Activated CD8-positive, alpha-beta T cell treated with anti-CD3 and anti-CD28 coated beads, Interleukin-2, amount 10 ng/mL, durations not matched to agents 7 days and 5 days (primary cell): ENCODE measurements around the gene SGSH. TPM values are rescaled to one million over a fixed set of nuclear protein-coding genes. Genes with fewer than 3 reads are reported as not detected.

Source experiments
- ATAC-seq: fragments of 150-1000 bp; cut with Tn5 transposase; one replicate; pipeline ENCODE4 v1.10.0; 2021; ENCODE audit warnings: moderate library complexity
- CTCF ChIA-PET: fragments of 350-600 bp; sonication (Branson Sonifier 250); formaldehyde crosslinking; loops from one replicate; lab custom pipeline; 2021; ENCODE audit warnings: antibody characterized with exemption; lab: Charles Lee
- POLR2A ChIA-PET: fragments of 350-600 bp; sonication (Branson Sonifier 250); formaldehyde crosslinking; loops from one replicate; lab custom pipeline; 2021; ENCODE audit warnings: antibody characterized with exemption; lab: Charles Lee
- DNase-seq: peaks from one replicate; pipeline ENCODE4 v3.0.0-alpha.2; 2020
- H3K27ac Mint-ChIP-seq: one replicate; pipeline ENCODE4 v1.8.0; 2021; ENCODE audit warnings: mild to moderate bottlenecking, mixed read lengths
- H3K27me3 Mint-ChIP-seq: one replicate; pipeline ENCODE4 v1.8.0; 2021; ENCODE audit warnings: low read depth, mixed read lengths
- H3K36me3 Mint-ChIP-seq: one replicate; pipeline ENCODE4 v1.8.0; 2021; ENCODE audit warnings: low read depth, mixed read lengths
- H3K4me1 Mint-ChIP-seq: one replicate; pipeline ENCODE4 v1.8.0; 2021; ENCODE audit warnings: low read depth, mixed read lengths
- H3K4me3 Mint-ChIP-seq: one replicate; pipeline ENCODE4 v1.8.0; 2021; ENCODE audit warnings: mild to moderate bottlenecking, mixed read lengths
- H3K9me3 Mint-ChIP-seq: one replicate; pipeline ENCODE4 v1.8.0; 2022; ENCODE audit warnings: mixed read lengths; ENCODE audit not compliant: insufficient read depth
- total RNA-seq, 2 experiments: library from RNA; stranded (reverse); gene quantifications; one replicate each; pipeline ENCODE4 v1.2.3, GENCODE V29; 2021

Gene SGSH
- total RNA-seq, 2 experiments from 2014 or later = 6.9 to 8.2 TPM

GRCh38 chr17:80216473-80217456, 3.4 kb downstream of the SGSH start:
- Mint-ChIP-seq H3K9me3 (no peaks in the 10 kb centered on the region), H3K27ac (no peak overlapping the region), H3K27me3 (peaks cover 3% of the 10 kb centered on the region), H3K4me1 (peaks cover 23% of the 10 kb centered on the region), H3K4me3 (no peak overlapping the region), H3K36me3 (no peaks in the 10 kb centered on the region)
- POLR2A ChIA-PET = interaction anchor here (0.9 kb wide), 1 partner anchor 46 kb away, joined by 3 read pairs; no protein-coding TSS in a partner anchor
- CTCF ChIA-PET = no interaction called here
- ATAC-seq (no peak), DNase-seq (no peak)

GRCh38 chr17:80214878-80215210, 5.3 kb downstream of the SGSH start:
- ATAC-seq (no peak), DNase-seq (no peak)
- CTCF ChIA-PET = no interaction called here
- no peak overlapping the region for H3K4me3 Mint-ChIP-seq
- H3K27ac Mint-ChIP-seq = no peak overlapping the region
- peaks cover 21% of the 10 kb centered on the region for H3K4me1 Mint-ChIP-seq
- no peaks in the 10 kb centered on the region for H3K36me3 Mint-ChIP-seq
- POLR2A ChIA-PET = no interaction called here
- no peaks in the 10 kb centered on the region for H3K9me3 Mint-ChIP-seq
- H3K27me3 Mint-ChIP-seq = no peaks in the 10 kb centered on the region

- H3K27me3 Mint-ChIP-seq = no peaks in the 10 kb centered on the region
- no peak overlapping the region for H3K27ac Mint-ChIP-seq
- ATAC-seq (no peak), DNase-seq (no peak)
- ChIA-PET CTCF (no interaction called here), POLR2A (no interaction called here)
- H3K36me3 Mint-ChIP-seq = no peaks in the 10 kb centered on the region
- peaks cover 15% of the 10 kb centered on the region for H3K4me1 Mint-ChIP-seq
- H3K4me3 Mint-ChIP-seq = no peak overlapping the region
- H3K9me3 Mint-ChIP-seq = no peaks in the 10 kb centered on the region
Measured at GRCh38 chr17:80214012-80214877, 5.9 kb downstream of the SGSH start.

GRCh38 chr17:80213643-80213975, 6.5 kb downstream of the SGSH start:
- Mint-ChIP-seq H3K36me3 (no peaks in the 10 kb centered on the region), H3K9me3 (no peaks in the 10 kb centered on the region), H3K4me3 (no peak overlapping the region), H3K4me1 (peaks cover 9% of the 10 kb centered on the region), H3K27ac (no peak overlapping the region), H3K27me3 (no peaks in the 10 kb centered on the region)
- DNase-seq (no peak), ATAC-seq (no peak)
- POLR2A ChIA-PET = no interaction called here
- CTCF ChIA-PET = no interaction called here

GRCh38 chr17:80212962-80213642, 7.0 kb downstream of the SGSH start:
- H3K9me3 Mint-ChIP-seq = no peaks in the 10 kb centered on the region
- peaks cover 6% of the 10 kb centered on the region for H3K4me1 Mint-ChIP-seq
- CTCF ChIA-PET = no interaction called here
- H3K27me3 Mint-ChIP-seq = no peaks in the 10 kb centered on the region
- H3K4me3 Mint-ChIP-seq = no peak overlapping the region
- H3K27ac Mint-ChIP-seq = no peak overlapping the region
- no peak for ATAC-seq
- H3K36me3 Mint-ChIP-seq = no peaks in the 10 kb centered on the region
- no peak for DNase-seq
- POLR2A ChIA-PET = interaction anchor here (0.9 kb wide), 1 partner anchor 9 kb away, joined by 3 read pairs; no protein-coding TSS in a partner anchor

GRCh38 chr17:80212511-80212910, 7.6 kb downstream of the SGSH start:
- CTCF ChIA-PET = interaction anchor here (0.8 kb wide), 1 partner anchor 17 kb away, joined by 3 read pairs; no protein-coding TSS in a partner anchor
- ATAC-seq (no peak), DNase-seq (no peak)
- no peaks in the 10 kb centered on the region for H3K27me3 Mint-ChIP-seq
- no peaks in the 10 kb centered on the region for H3K36me3 Mint-ChIP-seq
- H3K9me3 Mint-ChIP-seq = no peaks in the 10 kb centered on the region
- peaks cover 6% of the 10 kb centered on the region for H3K4me1 Mint-ChIP-seq
- H3K27ac Mint-ChIP-seq = no peak overlapping the region
- POLR2A ChIA-PET = interaction anchor here (0.9 kb wide), 1 partner anchor 10 kb away, joined by 3 read pairs; no protein-coding TSS in a partner anchor
- no peak overlapping the region for H3K4me3 Mint-ChIP-seq

GRCh38 chr17:80212109-80212508, 8.0 kb downstream of the SGSH start:
- ATAC-seq = no peak
- Mint-ChIP-seq H3K4me1 (peaks cover 6% of the 10 kb centered on the region), H3K27ac (no peak overlapping the region), H3K9me3 (no peaks in the 10 kb centered on the region), H3K27me3 (no peaks in the 10 kb centered on the region), H3K4me3 (no peak overlapping the region), H3K36me3 (no peaks in the 10 kb centered on the region)
- CTCF ChIA-PET = interaction anchor here (0.8 kb wide), 1 partner anchor 16 kb away, joined by 3 read pairs; no protein-coding TSS in a partner anchor
- DNase-seq = no peak
- POLR2A ChIA-PET = interaction anchor here (0.9 kb wide), 1 partner anchor 10 kb away, joined by 3 read pairs; no protein-coding TSS in a partner anchor

- no peaks in the 10 kb centered on the region for H3K9me3 Mint-ChIP-seq
- H3K4me3 Mint-ChIP-seq = no peak overlapping the region
- H3K27me3 Mint-ChIP-seq = no peaks in the 10 kb centered on the region
- ATAC-seq (no peak), DNase-seq (no peak)
- CTCF ChIA-PET = no interaction called here
- no peaks in the 10 kb centered on the region for H3K36me3 Mint-ChIP-seq
- POLR2A ChIA-PET = interaction anchor here (0.6 kb wide), 1 partner anchor 77 kb away, joined by 3 read pairs; no protein-coding TSS in a partner anchor
- H3K27ac Mint-ChIP-seq = no peak overlapping the region
- H3K4me1 Mint-ChIP-seq = peaks cover 6% of the 10 kb centered on the region
Measured at GRCh38 chr17:80210348-80211108, 9.6 kb downstream of the SGSH start.

GRCh38 chr17:80209765-80210164, 10.4 kb downstream of the SGSH start:
- peaks cover 6% of the 10 kb centered on the region for H3K4me1 Mint-ChIP-seq
- no peaks in the 10 kb centered on the region for H3K9me3 Mint-ChIP-seq
- ATAC-seq (no peak), DNase-seq (no peak)
- no peaks in the 10 kb centered on the region for H3K36me3 Mint-ChIP-seq
- POLR2A ChIA-PET = interaction anchor here (0.6 kb wide), 1 partner anchor 77 kb away, joined by 3 read pairs; no protein-coding TSS in a partner anchor
- CTCF ChIA-PET = interaction anchor here (1.0 kb wide), 1 partner anchor 57 kb away, joined by 4 read pairs; no protein-coding TSS in a partner anchor
- H3K27ac Mint-ChIP-seq = no peak overlapping the region
- H3K4me3 Mint-ChIP-seq = no peak overlapping the region
- no peaks in the 10 kb centered on the region for H3K27me3 Mint-ChIP-seq

- H3K36me3 Mint-ChIP-seq = no peaks in the 10 kb centered on the region
- ATAC-seq = no peak
- peaks cover 2% of the 10 kb centered on the region for H3K4me1 Mint-ChIP-seq
- H3K4me3 Mint-ChIP-seq = no peak overlapping the region
- ChIA-PET CTCF (no interaction called here), POLR2A (interaction anchor here (0.6 kb wide), 1 partner anchor 59 kb away, joined by 3 read pairs; no protein-coding TSS in a partner anchor)
- H3K27me3 Mint-ChIP-seq = no peaks in the 10 kb centered on the region
- no peak overlapping the region for H3K27ac Mint-ChIP-seq
- no peaks in the 10 kb centered on the region for H3K9me3 Mint-ChIP-seq
- DNase-seq = no peak
Measured at GRCh38 chr17:80208050-80208449, 12.1 kb downstream of the SGSH start.
